Islet of Langerhans (tissue), 1 donor: ENCODE data around the gene PLA2G2F.

Experiments
- FAIRE-seq: peaks from one replicate; lab custom pipeline; 2011; peaks lifted over from hg19 to GRCh38; lab: Jason Lieb, UNC

PLA2G2F gene

GRCh38 chr1:20143318-20143717 is 4.2 kb downstream of the PLA2G2F start:
- FAIRE-seq, result no peak

- no peak for FAIRE-seq
Measured at GRCh38 chr1:20143734-20144565, 4.8 kb downstream of the PLA2G2F start.

GRCh38 chr1:20147846-20148570 is 8.9 kb downstream of the PLA2G2F start:
- no peak for FAIRE-seq

DNA sequence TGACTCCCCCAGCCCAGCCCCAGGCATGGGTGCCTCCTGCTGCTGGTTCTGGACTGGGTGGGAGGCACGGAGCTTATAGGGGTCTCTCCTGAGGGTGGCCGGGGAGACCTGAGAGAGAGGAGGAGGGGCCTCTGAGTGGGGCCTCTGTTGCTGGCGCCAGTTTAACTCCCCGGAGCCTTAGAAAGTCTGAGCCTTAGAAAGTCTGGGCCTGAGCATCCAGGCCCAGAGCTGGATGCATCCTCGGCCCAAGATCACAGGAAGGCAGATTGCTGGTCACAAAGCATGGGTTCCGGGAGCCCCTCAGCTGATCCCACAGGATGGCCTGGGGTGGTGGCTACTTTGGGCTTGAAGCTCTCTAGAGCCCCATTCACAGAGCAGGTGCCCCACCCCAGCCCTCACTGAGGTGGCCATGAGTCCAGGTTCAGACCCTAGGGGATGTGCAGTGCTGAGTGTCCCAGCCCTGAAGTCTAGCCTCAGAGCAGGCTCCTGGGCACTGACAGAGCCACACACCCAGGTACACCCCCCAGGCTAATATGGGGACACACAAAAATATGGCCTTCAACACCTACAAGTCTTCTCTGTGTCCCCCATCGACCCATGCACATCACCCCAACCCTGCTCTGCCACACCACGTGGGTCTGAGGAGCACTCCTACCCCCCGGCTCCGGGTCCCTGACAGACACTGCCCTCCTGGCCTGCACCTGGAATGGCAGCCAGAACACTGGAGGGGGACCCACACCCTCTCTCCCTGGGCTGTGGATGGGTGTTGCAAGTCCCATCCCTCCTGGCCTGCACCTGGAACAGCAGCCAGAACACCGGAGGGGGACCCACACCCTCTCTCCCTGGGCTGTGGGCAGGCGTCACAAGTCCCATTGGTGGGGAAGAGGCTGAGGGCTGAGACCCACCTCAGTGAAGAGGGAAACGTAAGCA is 9.7 kb downstream of the PLA2G2F start:
- no peak for FAIRE-seq

GRCh38 chr1:20149601-20150325 is 10.6 kb downstream of the PLA2G2F start:
- FAIRE-seq, result no peak

DNA sequence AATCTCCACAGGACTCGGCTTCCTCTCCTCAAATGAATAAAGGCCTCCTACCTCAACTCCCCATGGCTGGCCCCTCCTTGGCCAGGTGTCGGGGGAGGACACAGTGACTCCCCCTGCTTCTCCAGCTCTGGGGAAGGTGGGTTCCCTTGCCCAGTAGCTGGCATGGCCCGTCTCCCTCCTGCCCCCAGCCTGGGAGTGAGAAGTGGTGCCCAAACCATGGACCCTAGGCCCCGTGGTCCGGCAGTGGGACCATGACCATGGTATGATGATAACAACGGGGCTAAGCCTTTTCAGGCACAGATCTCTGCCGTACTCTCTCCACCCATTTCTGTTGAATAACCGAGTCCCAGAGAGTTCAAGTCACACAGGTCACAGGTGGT is 11.2 kb downstream of the PLA2G2F start:
- FAIRE-seq, result no peak

GRCh38 chr1:20150969-20151368 is 11.8 kb downstream of the PLA2G2F start:
- no peak for FAIRE-seq

DNA sequence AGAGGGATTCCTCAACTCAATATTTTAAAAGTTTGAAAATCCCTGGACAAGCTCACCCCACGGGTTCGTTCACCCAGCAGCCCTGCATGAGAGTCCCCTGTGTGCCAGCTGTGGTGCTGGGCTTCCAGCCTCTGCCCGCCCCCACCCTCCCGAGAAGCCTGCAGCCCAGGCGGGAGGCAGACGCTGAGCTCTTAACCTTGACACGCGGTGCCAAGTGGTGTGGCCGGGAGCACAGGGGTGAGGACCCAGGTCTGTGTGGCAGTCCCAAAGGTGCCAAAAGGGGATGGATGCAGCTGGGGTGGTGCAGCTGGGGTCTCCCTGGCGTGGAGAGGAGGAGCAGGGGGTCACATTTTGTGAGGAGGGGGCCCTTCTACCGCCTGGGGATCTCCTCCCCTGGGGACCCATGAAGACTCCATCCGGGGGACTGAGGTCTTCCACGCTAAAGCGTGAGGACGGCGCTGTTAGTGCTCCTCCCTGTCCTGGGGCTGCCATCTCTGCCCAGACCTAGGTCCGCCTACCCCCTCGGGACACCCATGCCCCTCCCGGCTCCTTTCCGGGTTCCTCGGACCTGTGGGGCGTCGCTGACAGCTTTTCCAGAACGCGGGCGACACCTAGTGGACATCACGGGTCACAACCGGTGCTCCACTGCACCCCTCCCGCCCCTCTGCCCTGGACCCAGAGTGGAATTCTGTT is 12.9 kb downstream of the PLA2G2F start:
- no peak for FAIRE-seq

GRCh38 chr1:20152599-20152930 is 13.4 kb downstream of the PLA2G2F start:
- no peak for FAIRE-seq

DNA sequence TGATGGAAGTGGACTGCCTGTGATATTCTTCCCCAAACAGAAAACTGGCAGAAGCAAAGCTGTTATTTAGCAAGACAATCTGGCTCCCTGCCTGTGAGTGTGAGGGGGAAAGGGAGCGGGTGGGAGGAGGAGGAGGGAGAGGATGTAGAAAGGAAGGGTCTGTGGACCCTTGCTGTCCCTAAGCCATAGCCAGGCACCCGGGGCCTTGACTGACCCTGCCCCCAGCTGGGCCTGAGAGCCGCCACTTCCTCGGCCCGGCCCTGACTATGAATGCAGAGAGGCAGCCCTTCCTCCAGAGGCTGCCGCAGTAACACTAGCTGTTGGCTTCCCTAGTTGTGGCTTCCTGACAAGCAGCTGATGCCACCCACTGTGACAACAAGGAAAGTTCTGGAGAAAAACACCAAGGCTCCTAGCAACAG is 13.9 kb downstream of the PLA2G2F start:
- FAIRE-seq, result no peak

DNA sequence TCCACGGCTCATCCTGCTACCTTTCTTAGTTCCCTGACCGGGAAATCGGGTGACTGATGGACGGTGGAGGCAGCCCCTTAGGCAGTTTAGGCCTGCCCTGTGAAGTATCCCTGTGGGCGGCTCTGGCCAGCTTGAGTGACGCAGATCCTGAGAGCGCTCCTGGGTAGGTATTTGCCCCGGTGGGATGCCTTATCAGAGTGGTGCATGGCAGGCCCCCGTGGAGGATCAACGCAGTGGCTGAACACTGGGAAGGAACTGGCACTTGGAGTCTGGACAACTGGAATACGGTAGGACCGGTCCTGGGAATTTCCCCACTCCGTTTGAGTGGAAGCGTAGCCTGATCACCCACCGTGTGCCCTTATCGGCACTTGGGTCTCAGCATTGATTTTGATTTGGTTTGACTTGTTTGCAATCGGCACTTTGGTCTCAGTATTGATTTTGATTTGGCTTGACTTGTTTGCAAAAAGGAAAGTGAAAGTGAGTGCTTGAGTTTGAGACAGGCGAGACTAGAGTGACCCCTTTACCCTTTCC is 15.2 kb downstream of the PLA2G2F start:
- FAIRE-seq, result no peak

DNA sequence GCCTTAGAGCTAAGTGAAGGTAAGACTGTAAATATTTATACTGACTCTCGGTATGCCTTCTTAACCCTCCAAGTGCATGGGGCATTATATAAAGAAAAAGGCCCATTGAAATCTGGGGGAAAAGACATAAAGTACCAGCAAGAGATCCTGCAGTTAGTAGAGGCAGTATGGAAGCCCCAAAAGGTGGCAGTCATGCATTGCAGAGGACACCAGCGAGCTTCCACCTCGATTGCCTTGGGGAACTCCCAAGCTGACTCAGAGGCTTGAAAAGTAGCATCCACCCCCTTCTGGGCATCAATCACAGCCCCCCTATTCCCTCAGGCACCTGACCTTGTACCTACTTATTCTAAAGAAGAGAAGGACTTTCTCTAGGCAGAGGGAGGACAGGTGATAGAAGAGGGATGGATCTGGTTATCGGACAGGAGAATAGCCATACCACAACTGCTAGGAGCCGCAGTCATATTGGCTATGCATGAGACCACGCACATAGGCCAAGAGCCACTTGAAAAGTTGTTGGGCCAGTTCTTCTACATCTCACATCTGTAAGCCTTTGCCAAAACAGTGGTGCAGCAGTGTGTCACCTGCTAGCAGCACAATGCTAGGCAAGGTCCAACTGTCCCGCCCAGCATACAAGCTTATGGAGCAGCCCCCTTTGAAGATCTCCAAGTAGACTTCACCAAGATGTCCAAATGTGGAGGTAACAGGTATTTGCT is 19.4 kb downstream of the PLA2G2F start:
- no peak for FAIRE-seq

GRCh38 chr1:20160034-20160433 is 20.9 kb downstream of the PLA2G2F start:
- no peak for FAIRE-seq

GRCh38 chr1:20164694-20165202 is 25.6 kb downstream of the PLA2G2F start:
- FAIRE-seq, result no peak

GRCh38 chr1:20165522-20165951 is 26.4 kb downstream of the PLA2G2F start:
- no peak for FAIRE-seq

- FAIRE-seq, result no peak
Measured at GRCh38 chr1:20166051-20166450, 26.9 kb downstream of the PLA2G2F start.

DNA sequence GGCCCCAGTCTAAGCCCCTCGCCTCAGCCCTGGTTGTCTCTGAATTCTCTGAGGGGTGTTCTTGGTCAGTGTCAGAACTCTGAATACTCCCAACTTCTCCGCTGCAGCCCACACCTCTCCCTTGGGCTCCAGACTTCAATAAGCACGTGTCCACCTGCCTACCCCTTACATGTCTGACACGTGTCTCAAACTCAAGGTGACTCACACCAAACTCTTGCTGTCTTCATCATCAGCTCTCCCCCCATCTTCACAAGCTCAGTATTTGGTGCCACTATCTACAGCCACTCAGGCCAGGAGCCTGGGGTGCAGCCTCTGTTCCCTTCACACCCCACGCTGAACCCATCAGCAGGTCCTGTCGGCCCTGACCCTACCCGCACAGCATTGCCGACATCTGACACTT is 28.0 kb downstream of the PLA2G2F start:
- no peak for FAIRE-seq

DNA sequence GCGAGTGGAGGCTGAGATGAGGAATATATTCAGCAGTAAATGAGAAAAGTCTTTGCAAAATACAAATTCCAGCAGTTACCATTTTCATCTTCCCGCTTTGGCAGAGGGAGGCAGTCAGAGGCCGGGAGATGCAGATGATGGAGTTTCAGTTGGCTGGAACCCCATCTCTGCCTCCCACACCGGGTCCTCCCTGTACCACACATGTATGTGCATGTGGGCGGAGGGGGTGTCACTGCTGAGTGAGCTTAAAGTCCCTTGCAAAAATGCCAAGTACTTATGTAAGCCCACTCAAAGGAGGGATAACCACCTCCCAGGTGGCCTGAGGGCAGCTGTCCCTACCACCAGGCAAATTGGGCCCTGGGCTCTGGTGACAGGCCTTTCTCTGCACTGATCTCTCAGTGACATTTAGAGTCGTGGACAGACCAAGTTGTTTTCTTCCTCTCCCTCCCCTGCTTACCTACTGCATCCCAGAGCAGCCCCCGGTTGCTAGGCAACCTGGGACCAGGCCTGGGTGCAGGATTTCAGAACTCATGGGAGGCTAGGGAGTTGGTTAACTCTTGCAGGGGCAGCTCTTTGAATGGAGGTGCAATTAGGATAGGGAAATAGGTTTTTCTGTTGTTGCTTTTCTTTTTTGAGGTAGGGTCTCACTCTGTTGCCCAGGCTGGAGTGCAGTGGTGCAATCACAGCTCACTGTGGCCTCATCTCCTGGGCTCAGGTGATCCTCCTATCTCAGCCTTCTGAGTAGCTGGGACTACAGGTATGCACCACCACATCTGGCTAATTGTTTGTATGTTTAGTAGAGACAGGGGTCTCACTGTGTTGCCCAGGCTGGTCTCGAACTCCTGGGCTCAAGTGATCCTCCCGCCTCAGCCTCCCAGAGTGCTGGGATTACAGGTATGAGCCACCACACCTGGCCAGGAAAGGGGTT is 29.7 kb downstream of the PLA2G2F start:
- FAIRE-seq, result no peak

DNA sequence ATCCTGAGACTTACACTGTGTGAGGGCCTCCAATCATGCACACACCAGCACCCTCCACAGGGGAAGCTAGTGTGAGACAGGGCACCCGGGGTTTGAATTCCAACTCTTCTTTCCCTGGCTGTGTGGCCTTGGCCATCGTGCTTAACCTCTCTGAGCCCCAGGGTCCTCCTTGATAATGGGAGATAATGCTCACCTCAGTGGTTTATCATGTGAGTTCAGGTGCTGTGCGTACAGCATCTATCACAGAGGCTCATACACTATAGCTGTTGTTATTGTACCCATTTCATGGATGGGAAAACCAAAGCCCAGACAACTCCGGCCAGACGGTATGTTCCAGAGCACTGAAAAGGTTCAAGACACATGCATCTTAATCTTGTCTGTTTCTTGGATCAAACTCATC is 30.8 kb downstream of the PLA2G2F start:
- FAIRE-seq, result no peak
